NCI-H460 (cell line): Measurements from ENCODE around the gene CYBC1. TPM values are rescaled to one million over a fixed set of nuclear protein-coding genes. Genes with fewer than 3 reads are reported as not detected.

Experiments used
- small RNA-seq, 2 experiments: library from RNA; depleted of rRNA; stranded (forward); fragments of <200 nt; gene quantifications; one replicate each; pipeline ENCODE3, GENCODE V24; 2014
- total RNA-seq: library from RNA; depleted of rRNA; stranded (reverse); fragments of >200 nt; shearing (Covaris generic); gene quantifications from 2 replicates; pipeline ENCODE4 v1.2.3, GENCODE V29; 2014; rRNA removed

The CYBC1 gene
- total RNA-seq, 1 experiment from 2014 or later, result 39.5 TPM

Small RNAs within 50 kb of the gene (small RNA-seq; reads per million reads assigned to genes)
- gene RF00019, result 0 reads per million in 2 experiments

Other genes with a start within 250 kb of the CYBC1 start
- gene CCDC57, start 237.9 kb downstream of the CYBC1 start, total RNA-seq, result 21.2 and 21.3 TPM in 2 replicates
- 217 and 220 TPM in 2 replicates for gene SLC16A3, start 221.7 kb downstream of the CYBC1 start, total RNA-seq
- 26.6 and 31.6 TPM in 2 replicates for gene CSNK1D, start 177.1 kb downstream of the CYBC1 start, total RNA-seq
- 0.32 TPM in 1 of 2 replicates, not detected in the other for gene CD7, start 133.1 kb downstream of the CYBC1 start, total RNA-seq
- 13.0 and 19.3 TPM in 2 replicates for gene SECTM1, start 117.0 kb downstream of the CYBC1 start, total RNA-seq
- gene TEX19, start 91.5 kb downstream of the CYBC1 start, total RNA-seq, result 0.20 and 0.57 TPM in 2 replicates
- gene UTS2R, start 79.0 kb downstream of the CYBC1 start, total RNA-seq, result not detected in 2 replicates
- 8.8 and 14.1 TPM in 2 replicates for gene HEXD, start 32.4 kb downstream of the CYBC1 start, total RNA-seq
- gene OGFOD3, start 32.2 kb downstream of the CYBC1 start, total RNA-seq, result 30.8 and 31.7 TPM in 2 replicates
- gene NARF, start 8.0 kb upstream of the CYBC1 start, total RNA-seq, result 26.6 and 37.7 TPM in 2 replicates
- 43.9 and 45.9 TPM in 2 replicates for gene FOXK2, start 69.0 kb upstream of the CYBC1 start, total RNA-seq
- gene WDR45B, start 197.7 kb upstream of the CYBC1 start, total RNA-seq, result 102 and 107 TPM in 2 replicates
- 5.0 and 7.6 TPM in 2 replicates for gene RAB40B, start 247.9 kb upstream of the CYBC1 start, total RNA-seq